GM12878 (cell line): ENCODE data around the gene SSBP2.

Experiments
- BCL11A ChIP-seq: IDR thresholded peaks from 2 replicates; pipeline ENCODE4 v1.6.1; 2011; ENCODE audit warnings: low read depth, low read length
- EZH2 ChIP-seq: IDR thresholded peaks from 2 replicates; pipeline ENCODE4 v1.6.1; 2012; ENCODE audit warnings: low read depth, mild to moderate bottlenecking, control low read depth, inconsistent platforms, low read length, borderline replicate concordance; ENCODE audit not compliant: control insufficient read depth
- LARP7 ChIP-seq: fragments of 450-650 bp; IDR thresholded peaks from 2 replicates; pipeline ENCODE4 v1.6.1; 2017; ENCODE audit warnings: mild to moderate bottlenecking
- POLR2A ChIP-seq: IDR thresholded peaks from 2 replicates; pipeline ENCODE4 v1.6.1; 2011; ENCODE audit warnings: low read depth, mild to moderate bottlenecking, low read length
- ZNF622 ChIP-seq: fragments of 450-650 bp; IDR thresholded peaks from 2 replicates; pipeline ENCODE4 v1.6.1; 2017; ENCODE audit warnings: mild to moderate bottlenecking, inconsistent platforms
- TF ChIP-seq, protein P1 (sequence below), 3 experiments: IDR thresholded peaks in 2 of 3; conservative IDR thresholded peaks in 1 of 3; 2 replicates each; pipeline ENCODE4 v1.5.1; 2011; ENCODE audit warnings: low read depth in 3 of 3, low read length in 3 of 3, mild to moderate bottlenecking in 3 of 3, control low read depth in 2 of 3, moderate library complexity in 2 of 3, inconsistent platforms in 1 of 3, mixed read lengths in 1 of 3; ENCODE audit not compliant: control insufficient read depth in 2 of 3, insufficient read depth in 1 of 3; ENCODE audit errors: extremely low read depth in 1 of 3
- TF ChIP-seq, protein P2 (sequence below): fragments of 450-650 bp; IDR thresholded peaks from 2 replicates; pipeline ENCODE4 v1.6.1; 2017; ENCODE audit warnings: mild to moderate bottlenecking
- TF ChIP-seq, protein P3 (sequence below): IDR thresholded peaks from 2 replicates; pipeline ENCODE4 v1.6.1; 2012; ENCODE audit warnings: low read depth, low read length, improper control_type of control experiment

DNA sequence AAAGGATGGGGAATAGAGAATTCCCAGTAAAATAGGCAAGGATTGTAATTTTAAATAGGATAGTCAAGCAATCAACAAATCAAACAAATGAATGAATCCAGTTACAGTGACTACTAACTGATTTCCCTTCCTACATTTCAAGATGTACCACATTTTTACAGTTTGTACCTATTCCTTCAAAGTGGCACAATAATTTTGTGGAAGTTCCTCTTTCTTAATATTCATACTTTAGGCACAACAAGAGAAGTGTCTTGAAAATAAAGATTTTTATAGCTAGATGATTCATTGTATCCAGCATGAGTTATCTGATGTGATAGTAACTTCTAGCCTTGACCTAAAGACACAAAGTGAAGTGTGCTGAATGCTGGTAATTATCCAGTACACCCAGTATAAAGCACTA lies 234.8 kb downstream of the SSBP2 start:
- TF ChIP-seq LARP7, result no peak
- TF ChIP-seq EZH2, result no peak
- no peak for TF ChIP-seq ZNF622
- TF ChIP-seq, protein P1, sequence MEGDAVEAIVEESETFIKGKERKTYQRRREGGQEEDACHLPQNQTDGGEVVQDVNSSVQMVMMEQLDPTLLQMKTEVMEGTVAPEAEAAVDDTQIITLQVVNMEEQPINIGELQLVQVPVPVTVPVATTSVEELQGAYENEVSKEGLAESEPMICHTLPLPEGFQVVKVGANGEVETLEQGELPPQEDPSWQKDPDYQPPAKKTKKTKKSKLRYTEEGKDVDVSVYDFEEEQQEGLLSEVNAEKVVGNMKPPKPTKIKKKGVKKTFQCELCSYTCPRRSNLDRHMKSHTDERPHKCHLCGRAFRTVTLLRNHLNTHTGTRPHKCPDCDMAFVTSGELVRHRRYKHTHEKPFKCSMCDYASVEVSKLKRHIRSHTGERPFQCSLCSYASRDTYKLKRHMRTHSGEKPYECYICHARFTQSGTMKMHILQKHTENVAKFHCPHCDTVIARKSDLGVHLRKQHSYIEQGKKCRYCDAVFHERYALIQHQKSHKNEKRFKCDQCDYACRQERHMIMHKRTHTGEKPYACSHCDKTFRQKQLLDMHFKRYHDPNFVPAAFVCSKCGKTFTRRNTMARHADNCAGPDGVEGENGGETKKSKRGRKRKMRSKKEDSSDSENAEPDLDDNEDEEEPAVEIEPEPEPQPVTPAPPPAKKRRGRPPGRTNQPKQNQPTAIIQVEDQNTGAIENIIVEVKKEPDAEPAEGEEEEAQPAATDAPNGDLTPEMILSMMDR (IDR thresholded peaks at IDR 0.05 in 2 of 3, conservative IDR thresholded peaks at IDR 0.05 in 1 of 3; ENCODE audit: control insufficient read depth in 2 of 3, extremely low read depth in 1 of 3, insufficient read depth in 1 of 3, low read depth in 3 of 3, low read length in 3 of 3), result no peak
- no peak for TF ChIP-seq POLR2A
- TF ChIP-seq, protein P2, sequence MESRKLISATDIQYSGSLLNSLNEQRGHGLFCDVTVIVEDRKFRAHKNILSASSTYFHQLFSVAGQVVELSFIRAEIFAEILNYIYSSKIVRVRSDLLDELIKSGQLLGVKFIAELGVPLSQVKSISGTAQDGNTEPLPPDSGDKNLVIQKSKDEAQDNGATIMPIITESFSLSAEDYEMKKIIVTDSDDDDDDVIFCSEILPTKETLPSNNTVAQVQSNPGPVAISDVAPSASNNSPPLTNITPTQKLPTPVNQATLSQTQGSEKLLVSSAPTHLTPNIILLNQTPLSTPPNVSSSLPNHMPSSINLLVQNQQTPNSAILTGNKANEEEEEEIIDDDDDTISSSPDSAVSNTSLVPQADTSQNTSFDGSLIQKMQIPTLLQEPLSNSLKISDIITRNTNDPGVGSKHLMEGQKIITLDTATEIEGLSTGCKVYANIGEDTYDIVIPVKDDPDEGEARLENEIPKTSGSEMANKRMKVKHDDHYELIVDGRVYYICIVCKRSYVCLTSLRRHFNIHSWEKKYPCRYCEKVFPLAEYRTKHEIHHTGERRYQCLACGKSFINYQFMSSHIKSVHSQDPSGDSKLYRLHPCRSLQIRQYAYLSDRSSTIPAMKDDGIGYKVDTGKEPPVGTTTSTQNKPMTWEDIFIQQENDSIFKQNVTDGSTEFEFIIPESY, result no peak
- TF ChIP-seq, protein P3, sequence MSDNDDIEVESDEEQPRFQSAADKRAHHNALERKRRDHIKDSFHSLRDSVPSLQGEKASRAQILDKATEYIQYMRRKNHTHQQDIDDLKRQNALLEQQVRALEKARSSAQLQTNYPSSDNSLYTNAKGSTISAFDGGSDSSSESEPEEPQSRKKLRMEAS, result no peak
- no peak for TF ChIP-seq BCL11A
